H9 (cell line): Measurements from ENCODE around the gene KDM4F. TPM values are rescaled to one million over a fixed set of nuclear protein-coding genes. Genes with fewer than 3 reads are reported as not detected.

Experiments used
- DNase-seq: peaks from one replicate; pipeline ENCODE4 v3.0.0-alpha.2; 2017
- H2AFZ ChIP-seq: one replicate; pipeline ENCODE4 v1.6.1; 2013; ENCODE audit warnings: mild to moderate bottlenecking, low read length, control low read depth, moderate library complexity
- H2AK5ac ChIP-seq: 2 replicates; pipeline ENCODE4 v1.6.1; 2013; ENCODE audit warnings: low read length, control low read depth, mixed read lengths; ENCODE audit not compliant: insufficient read length
- H2BK120ac ChIP-seq: one replicate; pipeline ENCODE4 v1.6.1; 2013; ENCODE audit warnings: low read depth, mild to moderate bottlenecking, low read length, control low read depth, inconsistent platforms; ENCODE audit not compliant: poor library complexity, severe bottlenecking
- H2BK12ac ChIP-seq: 2 replicates; pipeline ENCODE4 v1.6.1; 2013; ENCODE audit warnings: low read length, control low read depth, mixed read lengths, low read depth; ENCODE audit not compliant: insufficient read length
- H2BK15ac ChIP-seq: 2 replicates; pipeline ENCODE4 v1.6.1; 2013; ENCODE audit warnings: low read depth, low read length, control low read depth
- H2BK20ac ChIP-seq: one replicate; pipeline ENCODE4 v1.6.1; 2013; ENCODE audit warnings: low read depth, mild to moderate bottlenecking, low read length, control low read depth, inconsistent platforms; ENCODE audit not compliant: poor library complexity, severe bottlenecking
- H2BK5ac ChIP-seq: 2 replicates; pipeline ENCODE4 v1.6.1; 2013; ENCODE audit warnings: low read length, control low read depth, mixed read lengths; ENCODE audit not compliant: insufficient read length
- H3K14ac ChIP-seq: 2 replicates; pipeline ENCODE4 v1.6.1; 2013; ENCODE audit warnings: low read length, control low read depth; ENCODE audit not compliant: insufficient read depth
- H3K18ac ChIP-seq: 2 replicates; pipeline ENCODE4 v1.6.1; 2013; ENCODE audit warnings: low read depth, mild to moderate bottlenecking, mixed read lengths, low read length, control low read depth; ENCODE audit not compliant: insufficient read length
- H3K23ac ChIP-seq: 2 replicates; pipeline ENCODE4 v1.6.1; 2013; ENCODE audit warnings: low read length, control low read depth, mixed read lengths, low read depth; ENCODE audit not compliant: insufficient read length
- H3K23me2 ChIP-seq: 2 replicates; pipeline ENCODE4 v1.6.1; 2013; ENCODE audit warnings: low read depth, mild to moderate bottlenecking, mixed read lengths, low read length, control low read depth; ENCODE audit not compliant: insufficient read length, poor library complexity, severe bottlenecking
- H3K27ac ChIP-seq: 2 replicates; pipeline ENCODE4 v1.5.1; 2013; ENCODE audit warnings: low read length, control low read depth, mixed read lengths, low read depth; ENCODE audit not compliant: insufficient read length
- H3K27me3 ChIP-seq: 2 replicates; pipeline ENCODE4 v1.6.1; 2013; ENCODE audit warnings: low read length, control low read depth, inconsistent platforms; ENCODE audit not compliant: insufficient read depth
- H3K4ac ChIP-seq: 2 replicates; pipeline ENCODE4 v1.6.1; 2013; ENCODE audit warnings: low read depth, mild to moderate bottlenecking, control low read depth, inconsistent platforms, low read length, moderate library complexity
- H3K4me1 ChIP-seq: 2 replicates; pipeline ENCODE4 v1.6.1; 2013; ENCODE audit warnings: low read length, control low read depth, inconsistent platforms; ENCODE audit not compliant: insufficient read depth
- H3K4me2 ChIP-seq: 2 replicates; pipeline ENCODE4 v1.6.1; 2013; ENCODE audit warnings: low read length, control low read depth, mixed read lengths; ENCODE audit not compliant: insufficient read length, insufficient read depth
- H3K56ac ChIP-seq: 2 replicates; pipeline ENCODE4 v1.6.1; 2013; ENCODE audit warnings: low read depth, mild to moderate bottlenecking, mixed read lengths, low read length, control low read depth; ENCODE audit not compliant: insufficient read length
- H3K79me1 ChIP-seq: 2 replicates; pipeline ENCODE4 v1.6.1; 2013; ENCODE audit warnings: low read depth, mild to moderate bottlenecking, moderate library complexity, low read length, control low read depth, inconsistent platforms; ENCODE audit not compliant: insufficient read depth, poor library complexity, severe bottlenecking
- H3K79me2 ChIP-seq: 2 replicates; pipeline ENCODE4 v1.6.1; 2013; ENCODE audit warnings: low read length, control low read depth, inconsistent platforms; ENCODE audit not compliant: insufficient read depth
- H3K9ac ChIP-seq: 2 replicates; pipeline ENCODE4 v1.6.1; 2013; ENCODE audit warnings: low read length, control low read depth, mixed read lengths; ENCODE audit not compliant: insufficient read length; ENCODE audit errors: extremely low read depth
- H3K9me3 ChIP-seq: one replicate; pipeline ENCODE4 v1.6.1; 2013; ENCODE audit warnings: low read depth, low read length, inconsistent platforms; ENCODE audit not compliant: control insufficient read depth
- H3T11ph ChIP-seq: one replicate; pipeline ENCODE4 v1.6.1; 2013; ENCODE audit warnings: mild to moderate bottlenecking, low read length, control low read depth, inconsistent platforms
- H4K20me1 ChIP-seq: one replicate; pipeline ENCODE4 v1.6.1; 2013; ENCODE audit not compliant: control insufficient read depth, insufficient read length, insufficient read depth
- H4K5ac ChIP-seq: 2 replicates; pipeline ENCODE4 v1.6.1; 2013; ENCODE audit warnings: low read depth, mild to moderate bottlenecking, mixed read lengths, low read length, control low read depth; ENCODE audit not compliant: insufficient read length
- H4K8ac ChIP-seq: replicated peaks from 2 replicates; pipeline ENCODE4 v1.6.1; 2013; ENCODE audit warnings: low read length, control low read depth, mixed read lengths, low read depth; ENCODE audit not compliant: insufficient read length
- H4K91ac ChIP-seq: 2 replicates; pipeline ENCODE4 v1.6.1; 2013; ENCODE audit warnings: low read depth, mild to moderate bottlenecking, moderate library complexity, mixed read lengths, low read length, control low read depth; ENCODE audit not compliant: insufficient read length
- H3K27ac Mint-ChIP-seq, 3 experiments: 2 replicates in 2 of 3; 3 replicates in 1 of 3; pipeline ENCODE4 v1.8.0; 2020 to 2021; ENCODE audit warnings: mixed read lengths in 3 of 3, mild to moderate bottlenecking in 1 of 3, moderate library complexity in 1 of 3
- H3K27me3 Mint-ChIP-seq: 2 replicates; pipeline ENCODE4 v1.8.0; 2021; ENCODE audit warnings: low read depth, mild to moderate bottlenecking, moderate library complexity, mixed read lengths
- H3K36me3 Mint-ChIP-seq, 3 experiments: 2 replicates in 2 of 3; 3 replicates in 1 of 3; pipeline ENCODE4 v1.8.0; 2020 to 2021; ENCODE audit warnings: low read depth in 3 of 3, mixed read lengths in 3 of 3; ENCODE audit not compliant: insufficient read depth in 1 of 3
- H3K4me1 Mint-ChIP-seq, 2 experiments: 2 replicates each; pipeline ENCODE4 v1.8.0; 2020; ENCODE audit warnings: mixed read lengths in 2 of 2
- H3K4me3 Mint-ChIP-seq, 2 experiments: 2 replicates in 1 of 2; 3 replicates in 1 of 2; pipeline ENCODE4 v1.8.0; 2020 to 2021; ENCODE audit warnings: mild to moderate bottlenecking in 2 of 2, mixed read lengths in 2 of 2, moderate library complexity in 1 of 2
- H3K9me3 Mint-ChIP-seq, 2 experiments: 2 replicates in 1 of 2; 3 replicates in 1 of 2; pipeline ENCODE4 v1.8.0; 2020; ENCODE audit warnings: mild to moderate bottlenecking in 2 of 2, mixed read lengths in 2 of 2, moderate library complexity in 1 of 2
- WGBS: extraction: QIAGEN DNeasy Blood & Tissue Kit; methylation state at CpG from one replicate; pipeline ENCODE4 v1.1.7; 2013; ENCODE audit warnings: missing lambda C conversion rate, low lambda C conversion rate, mixed read lengths; ENCODE audit not compliant: insufficient read length; ENCODE audit errors: extremely low coverage; 5-methylcytosine and 5-hydroxymethylcytosine counted together
- total RNA-seq: library from RNA; stranded (reverse); gene quantifications from 2 replicates; pipeline ENCODE4 v1.2.1, GENCODE V29; 2021
- TF ChIP-seq, protein P1 (sequence below): fragments of 200-600 bp; sonication (generic); conservative IDR thresholded peaks from 3 replicates; pipeline ENCODE4 v1.8.0; 2021; ENCODE audit warnings: antibody characterized with exemption, mild to moderate bottlenecking

Gene KDM4F
- total RNA-seq, 1 experiment from 2014 or later: not detected

- Histone ChIP-seq H3K14ac (no peak overlapping the region), H3K79me2 (no peaks in the 10 kb centered on the region), H3K18ac (no peak overlapping the region), H3K27ac (no peak overlapping the region), H3K23ac (no peak overlapping the region), H4K20me1 (no peaks in the 10 kb centered on the region), H4K8ac (no peak overlapping the region), H3K9me3 (no peaks in the 10 kb centered on the region), H4K91ac (no peak overlapping the region), H3K4me2 (no peak overlapping the region), H2BK15ac (no peak overlapping the region), H4K5ac (no peak overlapping the region), H3K56ac (no peak overlapping the region), H2BK5ac (no peak overlapping the region), H2BK20ac (no peak overlapping the region), H3T11ph (no peak overlapping the region), H3K23me2 (no peaks in the 10 kb centered on the region), H3K4ac (no peak overlapping the region), H3K9ac (no peak overlapping the region), H2BK120ac (no peak overlapping the region), H3K79me1 (no peaks in the 10 kb centered on the region), H2AFZ (no peak overlapping the region), H3K27me3 (no peaks in the 10 kb centered on the region), H2BK12ac (no peak overlapping the region), H2AK5ac (no peak overlapping the region), H3K4me1 (no peaks in the 10 kb centered on the region)
- WGBS: no CpG with 5 or more reads among the region's 1 CpG
- no peak overlapping the region for H3K4me3 Mint-ChIP-seq
- TF ChIP-seq, protein P1, sequence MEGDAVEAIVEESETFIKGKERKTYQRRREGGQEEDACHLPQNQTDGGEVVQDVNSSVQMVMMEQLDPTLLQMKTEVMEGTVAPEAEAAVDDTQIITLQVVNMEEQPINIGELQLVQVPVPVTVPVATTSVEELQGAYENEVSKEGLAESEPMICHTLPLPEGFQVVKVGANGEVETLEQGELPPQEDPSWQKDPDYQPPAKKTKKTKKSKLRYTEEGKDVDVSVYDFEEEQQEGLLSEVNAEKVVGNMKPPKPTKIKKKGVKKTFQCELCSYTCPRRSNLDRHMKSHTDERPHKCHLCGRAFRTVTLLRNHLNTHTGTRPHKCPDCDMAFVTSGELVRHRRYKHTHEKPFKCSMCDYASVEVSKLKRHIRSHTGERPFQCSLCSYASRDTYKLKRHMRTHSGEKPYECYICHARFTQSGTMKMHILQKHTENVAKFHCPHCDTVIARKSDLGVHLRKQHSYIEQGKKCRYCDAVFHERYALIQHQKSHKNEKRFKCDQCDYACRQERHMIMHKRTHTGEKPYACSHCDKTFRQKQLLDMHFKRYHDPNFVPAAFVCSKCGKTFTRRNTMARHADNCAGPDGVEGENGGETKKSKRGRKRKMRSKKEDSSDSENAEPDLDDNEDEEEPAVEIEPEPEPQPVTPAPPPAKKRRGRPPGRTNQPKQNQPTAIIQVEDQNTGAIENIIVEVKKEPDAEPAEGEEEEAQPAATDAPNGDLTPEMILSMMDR: no peak
- no peak for DNase-seq
- peaks cover 29% of the 10 kb centered on the region for H3K27me3 Mint-ChIP-seq
- no peak overlapping the region for H3K27ac Mint-ChIP-seq
- peaks cover 0 to 2% (median 0%) of the 10 kb centered on the region in 3 experiments; a peak in 1 of 7 replicates for H3K36me3 Mint-ChIP-seq
- no peaks in the 10 kb centered on the region for H3K4me1 Mint-ChIP-seq
- H3K9me3 Mint-ChIP-seq: no peaks in the 10 kb centered on the region; a peak in 1 of 5 replicates
Observed at GRCh38 chr11:95042239-95042638, 7.0 kb upstream of the KDM4F start.
